ENCODE measurements around the gene PTPRZ1.

The PTPRZ1 gene

GRCh38 chr7:121872831-121873288 lies at the start of gene PTPRZ1:
Gene PTPRZ1 (plus strand): TSS chr7:121873161. CDS start chr7:121873500, 339 bp downstream.
- FAIRE-seq: no peak

GRCh38 chr7:121824276-121824675 lies 48.7 kb upstream of the PTPRZ1 start:
- no peak for FAIRE-seq

GRCh38 chr7:121831351-121831750 lies 41.6 kb upstream of the PTPRZ1 start:
- no peak for FAIRE-seq

- no peak for FAIRE-seq
These were observed 41.2 kb upstream of the PTPRZ1 start for GRCh38 chr7:121831801-121832200.

- no peak for FAIRE-seq
These were observed 40.6 kb upstream of the PTPRZ1 start for GRCh38 chr7:121832347-121832746.

- no peak for FAIRE-seq
These were observed 39.0 kb upstream of the PTPRZ1 start for GRCh38 chr7:121833991-121834390.

- no peak for FAIRE-seq
These were observed 35.5 kb upstream of the PTPRZ1 start for GRCh38 chr7:121837462-121837861.

GRCh38 chr7:121847041-121847440 lies 25.9 kb upstream of the PTPRZ1 start:
- FAIRE-seq: no peak

- FAIRE-seq: no peak
These were observed 19.7 kb upstream of the PTPRZ1 start for GRCh38 chr7:121853307-121853706.

- no peak for FAIRE-seq
These were observed 12.0 kb upstream of the PTPRZ1 start for GRCh38 chr7:121860953-121861352.

GRCh38 chr7:121862591-121862990 lies 10.4 kb upstream of the PTPRZ1 start:
- FAIRE-seq: no peak

- FAIRE-seq: no peak
These were observed 1.8 kb upstream of the PTPRZ1 start for GRCh38 chr7:121871188-121871587.

GRCh38 chr7:121873289-121874194 lies 581 bp downstream of the PTPRZ1 start:
- no peak for FAIRE-seq

GRCh38 chr7:121874298-121874697 lies 1.3 kb downstream of the PTPRZ1 start:
- no peak for FAIRE-seq

- FAIRE-seq: no peak
These were observed 2.2 kb downstream of the PTPRZ1 start for GRCh38 chr7:121875203-121875602.

GRCh38 chr7:121876656-121877500 lies 3.9 kb downstream of the PTPRZ1 start:
- no peak for FAIRE-seq

- FAIRE-seq: no peak
These were observed 6.0 kb downstream of the PTPRZ1 start for GRCh38 chr7:121878918-121879464.

- no peak for FAIRE-seq
These were observed 6.6 kb downstream of the PTPRZ1 start for GRCh38 chr7:121879544-121879943.

- no peak for FAIRE-seq
These were observed 9.8 kb downstream of the PTPRZ1 start for GRCh38 chr7:121882731-121883130.

GRCh38 chr7:121885166-121885920 lies 12.4 kb downstream of the PTPRZ1 start:
- no peak for FAIRE-seq

GRCh38 chr7:121887634-121888033 lies 14.7 kb downstream of the PTPRZ1 start:
- no peak for FAIRE-seq

- FAIRE-seq: no peak
These were observed 17.9 kb downstream of the PTPRZ1 start for GRCh38 chr7:121890833-121891232.
